GM19463 (cell line): Measurements from ENCODE around the gene DENND5A.
"Not testable (repeated sequence)": the region's sequence is repeated elsewhere in the genome, so short reads cannot be mapped to it uniquely, and the experiment has no call there.

Experiments used
- ATAC-seq: cut with Tn5 transposase; IDR thresholded peaks from one replicate; pipeline ENCODE4 v1.9.1; 2021; ENCODE audit warnings: mild to moderate bottlenecking, moderate library complexity; ENCODE audit not compliant: unreplicated experiment

The DENND5A gene

DNA sequence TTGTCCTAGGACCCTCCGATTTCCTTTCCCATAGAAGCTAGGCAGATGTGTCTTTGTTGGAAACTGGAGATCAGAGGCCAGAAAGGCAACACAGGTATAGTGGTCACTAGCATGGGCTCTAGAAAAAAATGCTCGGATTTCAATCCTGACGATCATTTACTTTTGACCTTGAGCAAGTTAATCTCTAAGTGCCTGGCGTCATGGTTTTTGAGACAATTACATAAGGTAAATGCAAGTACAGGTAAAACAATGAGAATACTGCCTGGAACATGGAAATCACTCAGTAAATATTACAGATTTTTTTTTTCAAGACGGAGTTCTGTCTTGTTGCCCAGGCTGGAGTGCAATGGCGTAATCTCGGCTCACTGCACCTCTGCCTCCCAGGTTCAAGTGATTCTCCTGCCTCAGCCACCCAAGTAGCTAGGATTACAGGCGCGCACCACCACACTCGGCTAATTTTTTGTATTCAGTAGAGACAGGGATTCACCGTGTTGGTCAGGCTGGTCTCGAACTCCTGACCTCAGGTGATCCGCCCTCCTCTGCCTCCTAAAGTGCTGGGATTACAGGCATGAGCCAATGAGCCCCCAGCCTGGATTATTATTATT, 1.1 kb upstream of the DENND5A start:
- ATAC-seq = no peak

DNA sequence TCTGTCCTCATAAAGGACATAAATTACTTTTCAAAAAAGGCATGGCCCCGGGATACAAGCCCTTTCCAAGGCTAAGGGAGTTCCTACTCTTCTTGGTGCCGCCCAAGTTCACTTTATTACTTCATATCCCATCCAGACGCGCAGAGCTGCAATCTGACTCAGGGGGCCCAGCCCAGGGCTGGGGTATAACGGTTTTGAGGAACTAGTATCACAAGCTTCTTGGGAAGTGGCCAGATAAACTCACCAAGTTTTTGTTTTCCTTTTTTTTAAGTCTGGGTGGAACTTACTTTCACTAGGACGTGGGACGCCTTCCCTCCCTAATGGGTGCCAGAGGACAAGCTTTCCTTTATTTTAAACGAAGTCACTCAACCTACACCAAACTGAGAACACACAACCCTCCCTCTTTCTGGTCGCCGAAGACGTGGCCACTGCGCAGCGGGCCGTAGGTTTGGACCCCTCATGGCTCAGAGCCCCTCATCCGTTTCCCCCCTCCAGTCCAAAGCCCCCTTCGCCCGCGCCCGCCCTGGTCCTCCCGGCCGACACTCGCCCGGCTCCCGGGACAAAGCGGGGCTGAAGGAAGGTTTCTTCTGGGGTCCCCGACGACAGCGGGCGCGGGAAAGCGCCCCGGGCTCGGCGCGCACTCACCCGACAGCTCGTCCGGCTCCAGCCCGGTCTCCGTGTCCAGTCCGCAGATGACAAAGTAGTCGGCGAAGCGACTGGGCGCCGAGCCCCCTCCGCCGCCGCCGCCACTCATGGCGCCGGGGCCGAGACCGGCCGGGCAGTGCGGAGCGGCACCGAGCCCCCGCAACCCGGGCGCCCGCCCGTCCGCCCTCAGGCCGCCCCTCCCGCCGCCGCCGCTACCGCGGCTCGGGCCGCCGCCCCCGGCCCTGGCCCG, 587 bp downstream of the DENND5A start:
- peak; percentile 5 for ATAC-seq

DNA sequence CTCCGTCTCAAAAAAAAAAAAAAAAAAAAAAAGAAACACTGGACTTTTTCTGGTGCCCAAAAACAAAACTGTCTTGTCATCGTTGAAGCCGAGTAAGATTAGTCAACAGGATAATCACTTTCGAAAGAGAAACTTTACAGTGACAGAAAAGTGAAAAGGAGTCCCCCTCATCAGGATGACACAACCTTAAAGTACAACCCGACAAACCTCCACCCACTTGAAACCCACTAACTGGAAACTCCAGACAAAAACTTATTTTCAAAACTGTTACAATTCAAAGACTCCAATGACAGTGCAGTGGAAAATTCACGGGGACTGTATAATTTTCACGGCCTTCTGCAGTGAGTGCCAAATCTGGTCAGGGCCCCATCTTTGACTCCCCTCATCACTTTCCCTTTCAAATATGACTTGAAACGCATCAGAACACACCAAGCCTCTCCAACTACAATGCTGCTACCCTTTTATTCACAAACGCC, 1.3 kb downstream of the DENND5A start:
- peak; percentile 64 for ATAC-seq

DNA sequence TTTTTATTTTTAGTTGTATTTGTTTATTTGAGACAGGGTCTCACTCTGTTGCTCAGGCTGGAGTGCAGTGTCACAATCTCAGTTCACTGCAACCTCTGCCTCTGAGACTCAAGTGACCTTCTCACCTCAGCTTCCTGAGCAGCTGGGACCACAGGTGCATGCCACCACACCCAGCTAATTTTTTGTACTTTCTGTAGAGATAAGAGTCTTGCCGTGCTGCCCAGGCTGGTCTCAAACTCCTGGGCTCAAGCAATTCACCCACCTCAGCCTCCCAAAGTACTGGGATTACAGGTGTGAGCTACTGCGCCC, 4.4 kb downstream of the DENND5A start:
- not testable (repeated sequence) for ATAC-seq

DNA sequence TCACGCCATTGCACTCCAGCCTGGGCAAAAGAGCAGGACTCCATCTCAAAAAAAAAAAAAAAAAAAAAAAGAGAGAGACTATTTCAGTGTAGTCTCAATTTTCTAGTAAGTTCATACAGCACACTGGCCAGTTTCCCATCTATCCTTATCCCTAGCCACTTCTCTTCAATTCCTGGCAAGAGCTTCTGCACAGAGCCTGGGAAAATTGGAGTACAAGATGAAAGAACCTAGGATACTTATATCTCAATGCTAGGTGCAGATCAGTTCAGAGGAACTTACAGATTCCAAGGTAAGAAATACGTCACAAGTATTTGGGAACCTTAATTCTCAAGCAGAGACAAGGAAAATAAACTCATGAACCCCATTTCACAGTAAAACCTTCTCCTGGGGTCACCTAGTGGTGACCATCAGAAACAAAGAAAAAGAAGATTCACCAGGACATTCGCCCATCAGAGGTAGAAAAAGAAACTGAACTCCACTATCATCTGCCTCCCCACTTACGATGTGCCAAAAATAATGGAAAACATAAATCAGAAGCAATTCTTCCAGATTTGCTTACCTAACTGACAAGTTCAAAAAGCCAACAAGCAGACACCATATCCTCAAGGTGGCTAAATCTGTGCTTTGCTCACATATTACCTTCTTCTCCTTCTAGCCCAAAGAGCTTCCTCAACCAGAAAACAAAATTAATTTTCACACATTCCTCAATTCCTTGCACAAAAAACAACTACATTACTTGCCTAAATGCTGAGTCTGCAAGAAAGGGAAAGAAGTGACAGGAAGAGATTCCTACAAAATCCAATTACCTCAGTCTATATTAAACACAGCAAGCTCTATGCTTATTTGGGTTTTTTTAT, 4.9 kb downstream of the DENND5A start:
- no peak for ATAC-seq

DNA sequence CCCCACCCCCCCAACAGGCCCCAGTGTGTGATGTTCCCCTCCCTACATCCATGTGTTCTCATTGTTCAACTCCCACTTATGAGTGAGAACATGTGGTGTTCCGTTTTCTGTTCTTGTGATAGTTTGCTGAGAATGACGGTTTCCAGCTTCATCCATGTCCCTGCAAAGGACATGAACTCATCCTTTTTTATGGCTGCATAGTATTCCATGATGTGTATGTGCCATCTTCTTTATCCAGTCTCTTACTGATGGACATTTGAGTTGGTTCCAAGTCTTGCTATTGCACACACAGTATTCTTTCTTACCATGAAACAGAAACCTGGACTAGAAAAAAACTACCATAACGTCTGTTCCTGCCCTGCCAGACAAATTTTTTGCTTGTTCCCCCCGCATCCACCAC, 6.9 kb downstream of the DENND5A start:
- not testable (repeated sequence) for ATAC-seq

DNA sequence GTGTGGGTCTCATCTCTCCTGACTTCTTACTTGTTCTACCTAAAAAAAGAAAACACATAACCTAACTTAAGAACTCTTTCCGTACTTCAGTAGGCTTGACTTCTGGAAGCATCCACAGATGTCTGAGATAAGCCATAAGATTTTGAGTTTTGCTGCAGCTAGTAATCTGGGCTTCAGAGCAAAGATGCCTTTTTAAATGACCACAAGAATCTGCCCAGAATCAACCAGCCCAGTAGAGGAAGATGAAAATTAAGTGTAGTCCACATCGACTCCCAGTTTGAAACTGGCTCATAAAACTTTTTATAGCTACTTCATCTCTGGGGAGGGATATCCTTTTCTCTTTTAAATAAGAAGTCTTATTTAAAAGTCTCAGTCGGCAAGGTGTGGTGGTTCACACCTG, 10.7 kb downstream of the DENND5A start:
- no peak for ATAC-seq

DNA sequence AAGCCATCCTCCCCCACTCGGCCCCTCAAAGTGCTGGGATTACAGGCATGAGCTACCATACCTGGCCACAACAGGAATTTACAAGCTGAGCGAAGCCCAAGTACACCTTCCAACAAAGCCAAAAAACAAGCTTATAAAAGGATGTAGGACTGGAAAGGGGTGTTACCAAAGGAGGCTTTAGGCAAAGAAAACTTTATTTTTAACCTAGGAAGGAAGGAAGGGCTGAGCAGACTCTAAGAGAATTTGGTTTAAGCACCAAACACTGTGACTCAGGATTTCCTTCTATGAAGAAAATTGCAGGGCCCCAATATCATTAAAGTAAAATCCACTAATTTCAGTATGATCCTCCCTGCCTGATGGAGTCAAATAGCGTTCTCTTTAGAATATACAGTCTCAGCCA, 12.1 kb downstream of the DENND5A start:
- ATAC-seq = no peak

DNA sequence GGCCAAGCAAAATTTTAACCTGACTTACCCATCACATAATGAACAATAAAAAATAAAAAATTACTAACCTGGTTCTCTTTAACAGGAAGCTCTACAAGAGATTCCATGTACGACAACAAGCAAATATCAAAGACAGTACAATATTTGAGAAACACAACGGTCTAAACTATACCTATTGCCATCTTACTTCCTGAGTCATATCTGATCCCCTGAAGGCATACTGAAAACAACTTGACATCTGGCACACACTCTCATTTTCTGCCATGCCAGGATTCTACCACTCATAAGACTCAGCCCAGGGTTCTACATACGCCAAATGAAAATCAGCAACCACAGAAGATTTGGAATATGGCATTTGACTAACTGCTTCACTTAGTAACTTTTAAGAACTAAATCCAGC, 13.8 kb downstream of the DENND5A start:
- ATAC-seq = no peak

DNA sequence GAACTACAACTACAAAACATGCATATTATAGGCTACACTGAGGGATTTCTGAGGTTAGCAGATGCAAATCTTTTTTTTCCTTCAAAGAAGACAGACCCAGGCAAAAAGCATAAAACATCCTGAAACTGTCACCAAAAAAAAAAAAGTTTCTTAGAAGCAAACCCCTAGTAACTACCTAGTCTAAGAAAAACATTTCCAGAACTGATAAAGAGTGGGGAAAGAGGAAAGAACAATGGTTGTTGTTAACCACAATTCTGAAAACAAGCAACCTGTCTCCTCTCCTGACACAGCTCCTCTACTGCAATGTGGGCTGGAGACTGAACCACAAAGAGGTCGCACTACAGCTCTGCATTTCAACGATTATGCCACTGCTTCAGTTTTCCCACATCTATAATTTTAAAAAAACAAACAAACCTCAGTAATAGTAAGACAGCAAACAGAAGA, 15.0 kb downstream of the DENND5A start:
- peak; percentile 65 for ATAC-seq

DNA sequence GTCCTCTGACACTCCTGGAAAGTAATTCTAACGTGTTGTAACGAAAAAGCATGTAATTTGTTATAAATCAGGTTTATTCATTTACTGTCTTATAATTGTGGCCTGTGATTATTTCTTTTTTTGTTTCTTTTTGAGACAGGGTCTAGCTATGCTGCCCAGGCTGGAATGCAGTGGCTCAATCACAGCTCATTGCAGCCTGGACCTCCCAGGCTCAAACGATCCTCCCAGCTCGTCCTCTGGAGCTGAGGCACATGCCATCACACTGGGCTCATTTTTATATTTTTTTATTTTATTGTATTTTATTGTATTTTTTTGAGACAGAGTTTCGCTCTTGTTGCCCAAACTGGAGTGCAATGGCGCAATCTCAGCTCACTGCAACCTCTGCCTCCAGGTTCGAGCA, 15.9 kb downstream of the DENND5A start:
- ATAC-seq = no peak

DNA sequence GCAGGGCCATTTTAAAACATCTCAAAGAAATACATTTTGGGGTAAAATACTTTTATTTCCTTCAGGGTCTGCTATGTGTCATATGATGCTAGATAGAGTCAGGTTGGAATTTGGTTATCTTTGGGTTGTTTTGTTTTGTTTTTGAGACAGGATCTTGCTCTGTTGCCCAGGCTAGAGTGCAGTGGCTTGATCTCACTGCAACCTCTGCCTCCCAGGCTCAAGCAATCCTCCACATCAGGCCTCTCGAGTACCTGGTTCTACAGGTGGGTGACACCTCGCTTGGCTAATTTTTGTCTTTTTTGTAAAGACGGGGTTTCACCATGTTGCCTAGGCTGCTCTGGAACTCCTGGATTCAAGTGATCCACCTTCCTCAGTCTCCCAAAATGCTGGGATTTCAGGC, 17.3 kb downstream of the DENND5A start:
- ATAC-seq = no peak

DNA sequence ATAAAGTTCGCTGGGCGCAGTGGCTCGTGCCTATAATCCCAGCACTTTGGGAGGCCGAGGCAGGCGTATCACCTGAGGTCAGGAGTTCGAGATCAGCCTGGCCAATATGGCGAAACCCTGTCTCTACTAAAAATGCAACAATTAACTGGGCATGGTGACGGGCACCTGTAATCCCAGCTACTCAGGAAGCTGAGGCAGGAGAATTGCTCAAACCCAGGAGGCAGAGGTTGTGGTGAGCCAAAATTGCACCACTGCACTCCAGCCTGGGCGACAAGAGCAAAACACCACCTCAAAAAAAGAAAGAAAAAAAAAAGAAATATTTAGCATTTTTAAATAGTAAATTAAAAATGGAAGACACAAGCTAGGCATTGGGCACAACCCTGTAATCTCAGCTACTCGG, 28.9 kb downstream of the DENND5A start:
- ATAC-seq = not testable (repeated sequence)

DNA sequence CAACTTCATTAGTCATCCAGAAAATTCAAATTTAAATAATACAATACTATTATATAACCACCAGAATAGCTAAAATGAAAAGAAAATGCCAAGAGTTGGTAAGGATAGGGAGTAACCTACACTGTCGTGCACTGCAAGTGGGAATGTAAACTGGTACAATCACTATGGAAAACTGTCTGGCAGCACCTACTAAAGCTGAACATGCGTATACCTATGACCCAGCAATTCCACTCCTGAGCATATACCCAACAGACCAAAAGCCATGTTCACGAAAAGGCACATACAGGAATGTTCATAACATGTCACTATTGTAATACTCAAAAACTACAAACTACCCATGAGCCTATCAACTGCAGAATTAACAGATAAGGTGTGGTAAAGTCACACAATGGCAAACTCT, 32.7 kb downstream of the DENND5A start:
- no peak for ATAC-seq

DNA sequence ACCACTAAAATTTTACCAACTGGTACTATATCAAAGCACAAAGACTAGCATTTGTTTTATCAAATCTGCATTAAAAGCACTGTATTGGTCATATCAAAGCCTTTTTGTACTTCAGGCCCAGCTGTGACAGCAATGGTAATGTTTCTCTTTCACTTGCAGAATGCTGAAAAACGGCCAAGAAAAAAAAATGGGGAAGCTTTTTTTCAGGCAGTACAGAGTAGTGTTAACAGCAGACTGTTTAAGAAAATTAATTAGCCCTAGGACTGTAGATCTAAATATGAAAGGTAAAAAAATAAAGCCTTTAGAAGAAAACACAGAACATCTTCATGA, 33.3 kb downstream of the DENND5A start:
- no peak for ATAC-seq

DNA sequence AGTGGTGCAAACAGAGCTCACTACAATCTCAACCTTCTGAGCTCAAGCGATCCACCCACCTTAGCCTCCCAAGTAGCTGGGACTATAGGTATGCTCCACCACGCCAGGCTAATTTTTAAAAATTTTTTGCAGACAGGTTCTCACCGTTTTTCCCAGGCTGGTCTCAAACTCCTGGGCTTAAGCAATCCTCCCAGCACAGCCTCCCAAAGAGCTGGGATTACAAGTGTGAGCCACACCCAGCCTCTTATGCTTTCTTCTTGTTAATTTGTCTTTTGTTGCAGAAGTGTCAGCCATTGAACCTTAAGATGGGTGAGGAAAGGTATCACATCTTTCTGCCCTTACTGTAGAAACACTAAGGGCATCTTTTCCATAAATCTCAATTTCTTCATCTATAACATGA, 34.9 kb downstream of the DENND5A start:
- ATAC-seq = no peak

DNA sequence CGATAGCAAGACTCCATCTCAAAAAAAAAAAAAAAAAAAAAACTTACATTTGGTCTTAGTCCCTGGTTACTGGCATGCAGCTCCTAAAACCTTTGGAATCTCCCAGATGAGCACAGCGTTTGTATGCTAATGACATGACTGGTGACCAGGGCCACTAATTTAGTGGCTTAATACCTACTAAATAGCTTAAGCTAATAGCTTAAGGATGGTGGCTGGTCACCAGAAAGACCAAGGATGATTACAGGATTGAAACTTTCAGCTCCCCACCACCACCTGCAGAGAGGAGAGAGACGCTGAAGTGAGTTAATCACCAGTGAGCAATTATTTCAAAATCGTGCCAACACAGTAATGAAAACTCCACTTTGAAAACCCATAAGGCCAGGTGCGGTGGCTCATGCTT, 37.1 kb downstream of the DENND5A start:
- no peak for ATAC-seq

DNA sequence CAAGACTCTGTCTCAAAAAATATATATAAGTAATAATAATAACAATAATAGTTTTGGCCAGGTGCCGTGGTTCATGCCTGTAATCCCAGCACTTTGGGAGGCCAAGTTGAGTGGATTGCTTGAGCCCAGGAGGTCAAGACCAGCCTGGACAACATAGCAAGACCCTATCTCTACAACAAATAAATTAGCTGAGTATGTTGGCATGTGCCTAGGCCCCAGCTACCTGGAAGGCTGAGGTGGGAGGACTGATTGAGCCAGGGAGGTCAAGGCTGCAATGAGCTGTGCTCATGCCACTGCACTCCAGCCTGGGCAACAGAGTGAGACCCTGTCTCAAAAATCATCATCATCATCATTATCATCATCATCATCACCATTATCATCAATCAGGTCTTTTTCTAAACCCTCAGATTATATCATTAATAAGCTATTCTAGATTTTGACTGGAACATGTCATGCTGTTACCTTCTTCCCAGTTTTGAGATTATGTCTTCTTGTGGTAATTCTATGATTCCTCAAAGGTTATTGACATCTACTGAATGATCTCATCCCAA, 39.3 kb downstream of the DENND5A start:
- no peak for ATAC-seq

DNA sequence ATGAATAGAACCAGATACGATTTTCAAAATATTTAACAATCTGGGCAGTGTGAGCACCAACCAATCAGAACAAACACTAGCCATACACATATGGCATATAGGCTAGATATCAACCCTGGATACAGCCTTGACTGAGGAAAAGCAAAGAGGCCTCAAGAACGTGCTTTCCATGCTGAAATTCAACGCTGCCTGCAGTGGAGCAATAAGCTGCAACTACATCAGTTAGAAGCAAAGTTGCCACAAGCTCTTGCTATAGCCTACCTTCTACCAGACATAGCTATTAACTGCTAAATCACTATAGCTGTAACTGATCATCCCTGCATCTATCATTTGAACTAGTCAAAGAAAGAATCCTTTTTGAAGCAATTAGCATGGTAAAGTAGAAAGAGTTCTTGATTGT, 42.5 kb downstream of the DENND5A start:
- ATAC-seq = no peak

DNA sequence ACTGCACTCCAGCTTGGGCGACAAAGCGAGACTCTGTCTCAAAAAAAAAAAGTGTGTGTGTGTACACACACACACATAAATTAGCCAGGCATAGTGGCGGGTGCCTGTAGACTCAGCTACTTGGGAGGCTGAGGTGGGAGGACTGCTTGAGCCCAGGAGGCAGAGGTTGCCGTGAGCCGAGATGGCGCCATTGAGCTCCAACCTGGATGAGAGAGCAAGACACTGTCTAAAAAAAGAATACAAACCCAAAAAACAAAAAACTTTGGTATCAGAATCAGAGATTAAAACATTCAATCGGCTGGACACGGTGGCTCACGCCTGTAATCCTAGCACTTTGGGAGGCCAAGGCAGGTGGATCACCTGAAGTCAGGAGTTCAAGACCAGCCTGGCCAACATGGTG, 44.3 kb downstream of the DENND5A start:
- not testable (repeated sequence) for ATAC-seq

DNA sequence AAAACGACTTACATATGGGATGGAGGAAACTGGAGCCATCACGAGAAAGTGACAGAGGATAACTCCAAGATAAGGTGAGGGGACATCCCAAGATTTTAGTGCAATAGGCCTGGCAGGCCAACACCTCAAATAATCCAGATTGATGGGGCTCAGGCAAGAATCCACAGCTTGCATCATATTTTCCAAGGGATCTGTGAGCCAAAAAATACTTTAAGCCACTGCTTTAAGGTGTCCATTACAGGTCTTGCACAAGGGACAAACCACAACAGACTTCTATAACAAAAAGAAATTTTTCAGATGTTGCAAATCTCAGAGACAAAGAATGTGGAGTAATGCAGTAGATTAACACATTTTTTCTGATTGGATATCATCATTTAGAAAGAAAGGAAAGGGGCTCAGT, 45.6 kb downstream of the DENND5A start:
- ATAC-seq = no peak
